SJCRH30 (cell line): ENCODE measurements around the gene VTN. TPM values are rescaled to one million over a fixed set of nuclear protein-coding genes. Genes with fewer than 3 reads are reported as not detected.
"Not testable (repeated sequence)": the region's sequence is repeated elsewhere in the genome, so short reads cannot be mapped to it uniquely, and the experiment has no call there.

Experiments
- DNase-seq, 2 experiments: peaks; one replicate each; pipeline ENCODE4 v3.0.0-alpha.2; 2015 to 2020
- H3K27ac ChIP-seq: fragments of 250-450 bp; sonication (Bioruptor Pico); 2 replicates; pipeline ENCODE4 v1.5.1; 2020; ENCODE audit warnings: mild to moderate bottlenecking, moderate library complexity
- H3K27me3 ChIP-seq: fragments of 250-450 bp; sonication (Bioruptor Pico); 2 replicates; pipeline ENCODE4 v1.5.1; 2020; ENCODE audit warnings: mild to moderate bottlenecking, moderate library complexity
- H3K36me3 ChIP-seq: fragments of 250-450 bp; sonication (Bioruptor Pico); 2 replicates; pipeline ENCODE4 v1.5.1; 2020; ENCODE audit warnings: mild to moderate bottlenecking, moderate library complexity
- H3K4me1 ChIP-seq: fragments of 250-450 bp; sonication (Bioruptor Pico); 2 replicates; pipeline ENCODE4 v1.5.1; 2020; ENCODE audit warnings: mild to moderate bottlenecking, moderate library complexity
- H3K4me3 ChIP-seq: fragments of 250-450 bp; sonication (Bioruptor Pico); 2 replicates; pipeline ENCODE4 v1.5.1; 2020; ENCODE audit warnings: mild to moderate bottlenecking, moderate library complexity
- H3K9me3 ChIP-seq: fragments of 250-450 bp; sonication (Bioruptor Pico); replicated peaks from 2 replicates; pipeline ENCODE4 v1.5.1; 2020; ENCODE audit warnings: mild to moderate bottlenecking, moderate library complexity
- total RNA-seq: library from RNA; depleted of rRNA; stranded (reverse); fragments of >200 nt; shearing (Covaris generic); gene quantifications from 2 replicates; pipeline ENCODE4 v1.2.3, GENCODE V29; 2014

VTN gene
- total RNA-seq, 1 experiment from 2014 or later, result 0.16 TPM

DNA sequence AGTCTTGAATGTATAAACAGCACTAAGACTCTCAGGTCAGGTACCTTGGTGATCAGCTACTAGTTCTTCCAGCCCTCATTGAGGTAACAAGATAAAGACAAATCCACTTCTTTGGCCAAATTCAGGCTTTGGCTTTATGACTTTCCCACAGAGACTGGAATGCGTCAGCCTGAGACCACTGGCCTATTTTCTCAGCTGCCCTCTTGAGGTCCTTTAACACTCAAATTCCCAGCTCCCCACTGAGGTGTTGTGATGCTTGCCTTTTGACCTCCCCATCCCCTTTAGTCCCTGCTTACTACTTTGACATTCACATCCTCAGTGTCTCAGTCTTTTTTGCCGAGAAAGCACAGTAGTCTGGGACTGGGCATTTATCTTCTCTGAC is 23.9 kb downstream of the VTN start:
- Histone ChIP-seq H3K9me3 (no peaks in the 10 kb centered on the region), H3K36me3 (peaks cover 74% of the 10 kb centered on the region), H3K27me3 (no peaks in the 10 kb centered on the region), H3K4me3 (no peak overlapping the region), H3K4me1 (no peaks in the 10 kb centered on the region), H3K27ac (no peak overlapping the region)
- no peak for DNase-seq

DNA sequence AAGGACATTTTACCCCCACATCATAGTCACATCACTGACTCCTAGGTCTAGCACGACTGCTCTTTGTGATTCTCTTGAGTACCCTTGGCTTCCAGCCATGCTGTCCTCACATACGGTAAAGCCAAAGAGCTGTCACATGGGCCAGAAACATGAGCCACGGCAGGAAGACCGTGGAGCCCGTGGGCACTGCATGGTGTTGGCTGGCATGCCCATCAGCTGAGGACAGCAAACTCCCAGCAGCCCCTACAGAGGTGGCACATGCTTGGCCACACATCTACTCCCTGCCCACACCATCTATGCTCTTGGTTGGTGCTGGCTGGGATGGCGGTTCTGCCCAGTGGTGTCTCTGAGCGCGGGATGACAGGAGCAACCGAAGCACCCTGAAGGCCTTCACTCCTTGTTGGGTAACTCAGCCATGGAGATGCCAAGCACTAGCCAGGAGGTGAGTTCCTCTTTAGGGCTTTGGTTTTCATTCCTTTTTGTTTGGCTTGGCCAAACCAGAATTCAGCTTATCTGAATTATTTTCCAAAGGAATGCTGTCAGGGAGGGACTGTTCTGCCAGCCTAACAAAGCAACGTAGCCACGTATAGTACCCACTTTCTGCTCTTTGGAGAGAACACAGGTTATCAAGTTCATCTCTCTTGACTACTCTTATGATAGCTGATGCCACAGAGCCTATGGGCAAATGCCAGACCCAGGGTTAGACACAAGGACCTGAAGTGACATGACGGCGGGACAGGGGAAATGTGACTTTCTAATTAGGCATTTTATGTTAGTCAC is 24.5 kb downstream of the VTN start:
- Histone ChIP-seq H3K4me3 (no peak overlapping the region), H3K27ac (no peak overlapping the region), H3K27me3 (no peaks in the 10 kb centered on the region), H3K4me1 (no peaks in the 10 kb centered on the region), H3K9me3 (no peaks in the 10 kb centered on the region), H3K36me3 (peaks cover 74% of the 10 kb centered on the region)
- no peak for DNase-seq

DNA sequence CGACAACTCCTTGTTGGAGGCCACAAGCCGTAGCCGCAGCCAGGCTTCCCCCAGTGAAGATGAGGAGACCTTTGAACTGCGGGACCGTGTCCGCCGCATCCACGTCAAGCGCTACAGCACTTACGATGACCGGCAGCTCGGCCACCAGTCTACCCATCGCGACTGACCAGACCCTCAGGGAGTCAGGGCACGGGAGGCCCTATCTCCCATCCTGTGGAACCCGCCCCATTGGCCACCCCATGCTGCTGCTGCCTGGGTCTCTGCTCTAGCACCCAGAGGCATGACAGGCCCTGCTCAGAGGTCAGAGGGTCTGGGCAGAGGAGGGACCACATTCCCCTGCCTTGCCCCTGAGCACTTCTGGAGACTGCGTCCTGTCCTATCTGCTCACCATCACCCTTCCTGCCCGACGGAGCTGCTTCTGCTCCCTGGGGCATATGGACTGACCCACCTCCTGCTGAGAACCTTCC is 25.6 kb downstream of the VTN start:
- Histone ChIP-seq H3K36me3 (peaks cover 66% of the 10 kb centered on the region), H3K27me3 (no peaks in the 10 kb centered on the region), H3K4me1 (no peaks in the 10 kb centered on the region), H3K27ac (no peak overlapping the region), H3K9me3 (no peaks in the 10 kb centered on the region), H3K4me3 (no peak overlapping the region)
- no peak for DNase-seq

DNA sequence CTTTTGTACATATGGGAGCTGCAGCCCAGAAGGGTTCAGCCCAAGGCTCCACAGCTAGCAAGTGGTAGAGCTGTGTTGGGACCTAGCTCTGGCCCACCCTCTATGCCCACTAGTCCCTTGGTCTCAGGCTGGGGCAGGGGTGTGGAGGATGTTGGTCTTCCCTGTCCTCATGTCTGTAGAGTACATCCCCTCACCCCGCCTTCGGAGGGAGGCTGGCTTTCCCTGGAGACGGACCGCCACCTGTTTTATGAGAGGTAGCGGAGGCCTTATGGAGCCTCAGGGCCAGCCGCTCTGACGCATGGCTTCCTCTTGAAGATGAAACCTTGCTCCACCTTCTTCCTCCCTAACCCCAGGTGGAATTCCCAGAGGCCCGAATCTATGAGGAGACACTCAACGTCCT is 26.1 kb downstream of the VTN start:
- Histone ChIP-seq H3K4me3 (no peak overlapping the region), H3K9me3 (no peaks in the 10 kb centered on the region), H3K4me1 (no peaks in the 10 kb centered on the region), H3K27me3 (no peaks in the 10 kb centered on the region), H3K36me3 (peaks cover 65% of the 10 kb centered on the region), H3K27ac (no peak overlapping the region)
- no peak for DNase-seq

DNA sequence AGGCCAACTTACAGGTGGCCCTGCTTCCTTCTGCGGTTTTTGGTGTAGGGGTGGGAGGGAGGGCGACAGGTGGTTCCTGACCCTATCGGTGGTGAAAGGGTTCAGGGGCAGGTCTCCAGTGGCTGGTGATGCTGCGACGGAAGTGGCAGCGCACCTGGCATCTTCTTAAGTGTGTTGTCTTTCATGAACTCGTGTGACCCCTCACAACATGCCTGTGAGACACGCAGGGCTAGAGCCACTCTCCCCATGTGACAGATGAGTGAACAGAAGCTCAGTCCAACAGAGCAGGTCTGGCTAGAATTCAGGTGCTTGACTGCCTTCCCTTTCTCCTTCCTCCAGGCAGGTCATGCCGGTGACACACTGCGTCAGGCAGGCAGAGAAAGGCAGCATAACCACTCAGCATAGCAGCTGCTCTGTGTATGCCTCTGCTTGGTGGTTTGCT is 26.6 kb downstream of the VTN start:
- H3K36me3 ChIP-seq, result peaks cover 60% of the 10 kb centered on the region
- DNase-seq, result no peak

DNA sequence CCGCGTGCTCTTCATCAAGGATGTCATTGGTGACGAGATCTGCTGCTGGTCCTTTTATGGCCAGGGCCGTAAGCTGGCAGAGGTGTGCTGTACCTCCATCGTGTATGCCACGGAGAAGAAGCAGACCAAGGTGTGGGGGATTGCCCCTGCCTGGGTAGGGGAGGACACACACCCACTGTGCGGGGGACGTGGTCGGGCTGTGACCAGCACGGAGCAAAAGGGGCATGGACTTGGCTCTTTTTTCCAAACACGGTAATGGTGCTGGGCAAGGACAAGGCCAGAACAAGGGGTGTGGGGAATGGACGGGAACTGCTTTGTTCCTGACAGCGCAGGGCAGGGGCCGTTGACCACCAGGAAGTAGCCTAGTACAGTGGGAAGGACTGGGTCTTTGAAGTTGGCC is 27.8 kb downstream of the VTN start:
- Histone ChIP-seq H3K4me3 (no peak overlapping the region), H3K4me1 (no peaks in the 10 kb centered on the region; the same call in 1 of the 2 replicates), H3K36me3 (peaks cover 48% of the 10 kb centered on the region), H3K27ac (no peak overlapping the region), H3K9me3 (no peaks in the 10 kb centered on the region), H3K27me3 (no peaks in the 10 kb centered on the region)
- no peak for DNase-seq

More for the DNA sequence above, 26.6 kb downstream of the VTN start:
- Histone ChIP-seq H3K27ac (no peak overlapping the region), H3K4me1 (no peaks in the 10 kb centered on the region), H3K27me3 (no peaks in the 10 kb centered on the region), H3K4me3 (no peak overlapping the region), H3K9me3 (no peaks in the 10 kb centered on the region)

DNA sequence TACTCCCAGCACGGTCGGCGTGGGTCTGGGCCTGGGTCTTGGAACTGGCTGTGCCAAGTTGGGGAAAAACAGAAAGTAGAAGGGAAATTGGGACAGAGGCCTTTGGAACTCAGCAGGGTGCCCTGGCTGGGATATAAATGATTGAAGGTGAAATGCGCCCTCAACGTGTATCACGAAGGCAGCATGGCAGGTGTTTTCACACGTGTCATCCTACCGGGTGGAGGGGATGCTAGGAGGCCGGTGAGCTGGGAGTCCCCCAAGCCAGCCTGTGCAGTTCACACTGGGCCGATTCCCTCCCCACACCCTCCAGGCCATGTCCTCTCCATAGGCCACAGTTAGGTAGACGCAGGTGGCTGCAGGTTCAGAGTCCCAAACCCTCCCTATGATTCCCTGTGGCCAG is 28.6 kb downstream of the VTN start:
- Histone ChIP-seq H3K36me3 (peaks cover 40% of the 10 kb centered on the region), H3K27ac (no peak overlapping the region), H3K27me3 (no peaks in the 10 kb centered on the region), H3K4me1 (peaks cover 4% of the 10 kb centered on the region; the same call in 1 of the 2 replicates), H3K9me3 (no peaks in the 10 kb centered on the region), H3K4me3 (no peak overlapping the region)
- DNase-seq, result no peak

DNA sequence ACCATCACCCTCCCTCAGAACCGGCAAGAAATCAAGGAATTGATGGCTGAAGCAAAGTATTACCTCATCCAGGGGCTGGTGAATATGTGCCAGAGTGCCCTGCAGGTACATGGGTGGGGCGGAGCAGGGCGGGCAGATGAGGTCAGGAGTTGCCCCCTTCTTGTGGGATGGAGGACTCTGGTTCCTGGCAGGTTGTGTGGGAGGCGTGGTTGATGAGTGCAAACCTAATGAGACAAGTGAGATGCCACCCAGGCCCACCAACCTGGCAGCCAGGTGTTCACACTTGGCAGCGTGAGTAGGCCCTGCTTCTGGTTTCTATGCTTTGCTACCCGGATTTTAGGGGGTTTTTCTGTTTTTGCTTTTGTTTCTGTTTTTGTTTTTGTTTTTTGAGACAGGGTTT is 29.7 kb downstream of the VTN start:
- no peak overlapping the region for H3K27ac ChIP-seq
- H3K4me1 ChIP-seq, result peaks cover 6% of the 10 kb centered on the region; the same call in 1 of the 2 replicates
- H3K9me3 ChIP-seq, result no peaks in the 10 kb centered on the region
- H3K4me3 ChIP-seq, result no peak overlapping the region
- H3K27me3 ChIP-seq, result no peaks in the 10 kb centered on the region
- peaks cover 29% of the 10 kb centered on the region for H3K36me3 ChIP-seq
- DNase-seq, result no peak

DNA sequence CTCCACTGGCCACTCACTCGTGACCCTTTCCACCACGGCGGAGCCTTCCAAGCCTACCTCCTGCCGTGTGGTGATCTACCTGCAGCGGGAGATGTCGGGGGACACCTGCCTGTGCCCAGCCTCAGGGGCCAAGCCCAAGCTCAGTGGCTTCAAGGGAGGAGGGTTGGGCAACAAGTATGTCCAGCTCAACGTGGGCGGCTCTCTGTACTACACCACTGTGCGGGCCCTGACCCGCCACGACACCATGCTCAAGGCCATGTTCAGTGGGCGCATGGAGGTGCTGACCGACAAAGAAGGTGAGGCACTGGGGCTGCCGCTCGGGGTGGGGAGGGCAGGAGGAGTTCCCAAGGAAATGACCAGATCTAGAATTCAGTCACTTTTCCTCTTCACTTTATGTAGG is 30.7 kb downstream of the VTN start:
- Histone ChIP-seq H3K27ac (no peak overlapping the region), H3K9me3 (no peaks in the 10 kb centered on the region), H3K36me3 (peaks cover 23% of the 10 kb centered on the region), H3K4me1 (peaks cover 7% of the 10 kb centered on the region; the same call in 1 of the 2 replicates), H3K27me3 (no peaks in the 10 kb centered on the region), H3K4me3 (no peak overlapping the region)
- DNase-seq, result no peak

DNA sequence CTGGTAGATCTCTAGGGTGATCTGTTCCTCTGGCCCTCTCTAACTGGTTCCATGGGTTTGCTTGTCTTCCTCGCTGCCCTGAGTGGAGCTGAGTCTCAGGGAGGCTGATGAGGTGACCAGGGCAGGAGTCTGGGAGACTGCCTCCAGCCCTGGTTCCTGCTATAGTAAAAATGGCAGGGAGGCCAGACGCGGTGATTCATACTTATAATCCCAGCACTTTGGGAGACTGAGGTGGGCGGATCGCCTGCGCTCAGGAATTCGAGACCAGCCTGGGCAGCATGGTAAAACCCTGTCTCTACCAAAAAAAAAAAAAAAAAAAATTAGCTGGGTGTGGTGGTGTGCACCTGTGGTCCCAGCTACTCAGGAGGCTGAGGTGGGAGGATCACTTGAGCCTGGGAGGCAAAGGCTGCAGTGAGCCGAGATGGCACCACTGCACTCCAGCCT is 31.3 kb downstream of the VTN start:
- not testable (repeated sequence) for DNase-seq

DNA sequence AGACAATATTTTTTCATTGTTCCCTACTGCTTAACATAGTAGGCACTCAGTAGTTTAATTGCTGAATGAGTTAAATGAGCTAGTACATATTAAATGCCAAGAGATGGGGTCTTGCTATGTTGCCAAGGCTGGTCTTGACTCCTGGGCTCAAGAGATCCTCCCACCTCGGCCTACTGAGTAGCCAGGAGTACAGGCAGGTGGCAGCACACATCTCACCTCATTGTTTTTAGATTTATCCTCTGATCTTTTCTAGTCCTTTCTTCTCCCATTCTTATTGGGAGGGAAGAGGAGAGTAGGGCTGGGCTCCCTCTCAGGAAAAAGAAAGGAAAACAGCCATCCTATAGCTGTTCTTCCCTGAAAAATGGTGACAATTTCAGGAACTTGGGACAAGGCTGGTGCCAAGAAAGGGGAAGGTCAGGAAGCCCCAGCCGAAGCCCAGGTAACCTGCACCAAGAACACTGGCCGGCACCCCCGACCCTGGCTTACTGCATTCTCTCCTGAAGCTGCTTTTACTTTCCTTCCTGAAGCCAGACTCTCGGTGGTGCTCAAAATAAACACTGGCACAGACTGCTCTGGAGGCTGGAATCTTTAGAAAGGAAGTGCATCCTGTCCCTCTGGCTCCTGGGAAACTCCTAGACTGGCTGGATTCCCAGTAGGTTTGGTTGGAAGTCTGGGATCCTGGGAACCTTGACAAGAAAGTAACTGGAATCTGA is 31.9 kb downstream of the VTN start:
- Histone ChIP-seq H3K36me3 (peaks cover 23% of the 10 kb centered on the region), H3K9me3 (no peaks in the 10 kb centered on the region), H3K4me1 (peaks cover 8% of the 10 kb centered on the region; the same call in 1 of the 2 replicates), H3K27me3 (no peaks in the 10 kb centered on the region), H3K4me3 (no peak overlapping the region), H3K27ac (no peak overlapping the region)
- no peak for DNase-seq

More for the DNA sequence above, 31.3 kb downstream of the VTN start:
- H3K27ac ChIP-seq, H3K27me3 ChIP-seq, H3K4me1 ChIP-seq, H3K4me3 ChIP-seq, H3K9me3 ChIP-seq: not testable (repeated sequence)
- H3K36me3 ChIP-seq, result peaks cover 23% of the 10 kb centered on the region

DNA sequence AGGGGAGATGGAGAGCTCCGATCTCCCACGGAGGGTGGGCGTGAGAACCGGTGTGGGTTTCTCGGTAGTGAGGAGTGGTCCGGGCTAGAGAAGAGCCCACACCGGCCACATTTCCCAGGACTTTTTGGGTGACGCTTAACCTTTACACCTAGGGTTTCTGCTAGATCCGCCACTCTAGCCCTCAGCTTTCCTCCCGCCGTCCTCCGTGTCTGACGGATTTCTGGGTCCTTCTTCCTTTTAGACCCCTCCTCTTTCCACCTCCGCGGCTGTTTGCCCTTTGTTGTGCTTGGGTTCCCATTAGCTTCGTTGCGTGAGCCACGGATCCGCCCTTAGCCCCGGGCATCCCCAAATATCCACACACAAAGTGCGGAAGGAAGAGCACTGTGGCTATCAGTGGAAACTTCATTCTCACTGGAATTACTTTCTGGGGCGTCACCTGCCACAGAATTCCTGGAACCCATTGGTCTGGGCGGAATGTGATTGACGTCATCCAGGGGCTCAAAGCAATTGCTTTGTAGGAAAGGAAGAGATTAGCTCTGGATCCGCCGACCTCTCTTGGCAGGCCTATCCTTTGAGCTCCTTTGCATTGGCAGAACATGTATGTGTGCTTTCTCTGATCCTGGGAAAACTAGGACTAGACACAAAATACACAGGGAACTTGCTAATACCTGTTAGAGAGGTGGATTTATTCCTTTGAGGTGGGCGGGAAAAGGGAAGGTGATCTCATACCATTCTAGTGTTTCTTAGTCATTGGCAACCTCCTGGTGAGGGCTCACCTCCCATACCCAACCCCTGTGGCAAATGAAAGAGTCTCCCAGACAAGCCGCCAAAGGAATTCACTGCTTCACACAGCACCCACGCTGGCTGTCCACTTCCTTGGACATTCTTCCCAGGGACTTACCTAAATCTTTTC is 33.9 kb downstream of the VTN start:
- Histone ChIP-seq H3K9me3 (no peaks in the 10 kb centered on the region), H3K4me3 (peak overlapping the region; percentile 77), H3K4me1 (peaks cover 8% of the 10 kb centered on the region; the same call in 1 of the 2 replicates), H3K36me3 (peaks cover 8% of the 10 kb centered on the region), H3K27me3 (no peaks in the 10 kb centered on the region), H3K27ac (peak overlapping the region; percentile 65)
- peak; percentile 86 to 88 for DNase-seq

DNA sequence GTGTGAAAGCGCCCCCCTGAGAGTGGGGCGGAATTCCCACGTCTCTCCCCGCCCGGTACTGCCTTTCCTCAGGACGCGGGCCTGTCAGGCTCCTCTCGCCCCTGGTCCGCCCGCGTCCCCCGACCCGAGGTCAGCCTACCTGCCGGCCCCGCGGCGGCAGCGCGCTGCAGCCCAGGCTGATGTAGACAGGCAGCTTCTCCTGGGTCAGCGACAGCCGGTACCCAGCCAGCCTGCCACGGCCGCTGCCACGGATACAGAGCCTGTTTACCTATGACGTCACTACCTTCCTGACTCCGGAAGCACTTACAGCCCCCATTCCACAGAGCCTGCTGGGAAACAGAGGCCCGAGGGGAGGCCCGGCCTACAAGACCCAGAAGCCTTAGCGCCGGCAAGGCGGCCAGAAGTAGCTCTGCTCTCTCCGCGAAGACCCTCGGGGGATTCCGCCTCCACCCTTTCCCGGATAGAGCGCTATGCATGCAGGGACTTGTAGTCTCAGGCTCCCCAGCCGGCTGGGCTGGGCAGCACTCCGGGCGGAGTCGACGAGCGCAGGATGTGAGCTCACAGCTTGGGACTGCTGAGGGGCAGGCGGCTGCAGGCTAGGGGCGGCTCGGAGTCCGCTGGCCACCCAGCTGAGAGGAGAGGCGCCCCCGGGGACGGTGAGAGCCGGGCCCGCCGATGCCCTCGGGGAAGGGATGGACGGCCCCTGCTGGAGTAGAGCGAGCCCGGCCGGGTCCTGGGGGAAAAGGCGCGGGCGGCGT is 34.7 kb downstream of the VTN start, which contains the start of the genes IFT20 and TNFAIP1:
IFT20 (minus strand) TSS at position 272 of the 758 bp plus-strand sequence. CDS start 3,487 bp downstream, outside the sequence.
TNFAIP1 (plus strand) TSS at position 561 of the 758 bp plus-strand sequence. CDS start 3,761 bp downstream, outside the sequence.
- H3K36me3 ChIP-seq, result peaks cover 3% of the 10 kb centered on the region; the same call in 1 of the 2 replicates
- H3K27me3 ChIP-seq, result no peaks in the 10 kb centered on the region
- H3K4me3 ChIP-seq, result peak within 1 kb of the TSS; percentile 77
- peaks cover 8% of the 10 kb centered on the region; the same call in 1 of the 2 replicates for H3K4me1 ChIP-seq
- no peaks in the 10 kb centered on the region for H3K9me3 ChIP-seq
- H3K27ac ChIP-seq, result peak within 1 kb of the TSS; percentile 65
- peak; percentile 100 for DNase-seq
